ENCODE measurements around the gene TCP11L2.

Gene TCP11L2

DNA sequence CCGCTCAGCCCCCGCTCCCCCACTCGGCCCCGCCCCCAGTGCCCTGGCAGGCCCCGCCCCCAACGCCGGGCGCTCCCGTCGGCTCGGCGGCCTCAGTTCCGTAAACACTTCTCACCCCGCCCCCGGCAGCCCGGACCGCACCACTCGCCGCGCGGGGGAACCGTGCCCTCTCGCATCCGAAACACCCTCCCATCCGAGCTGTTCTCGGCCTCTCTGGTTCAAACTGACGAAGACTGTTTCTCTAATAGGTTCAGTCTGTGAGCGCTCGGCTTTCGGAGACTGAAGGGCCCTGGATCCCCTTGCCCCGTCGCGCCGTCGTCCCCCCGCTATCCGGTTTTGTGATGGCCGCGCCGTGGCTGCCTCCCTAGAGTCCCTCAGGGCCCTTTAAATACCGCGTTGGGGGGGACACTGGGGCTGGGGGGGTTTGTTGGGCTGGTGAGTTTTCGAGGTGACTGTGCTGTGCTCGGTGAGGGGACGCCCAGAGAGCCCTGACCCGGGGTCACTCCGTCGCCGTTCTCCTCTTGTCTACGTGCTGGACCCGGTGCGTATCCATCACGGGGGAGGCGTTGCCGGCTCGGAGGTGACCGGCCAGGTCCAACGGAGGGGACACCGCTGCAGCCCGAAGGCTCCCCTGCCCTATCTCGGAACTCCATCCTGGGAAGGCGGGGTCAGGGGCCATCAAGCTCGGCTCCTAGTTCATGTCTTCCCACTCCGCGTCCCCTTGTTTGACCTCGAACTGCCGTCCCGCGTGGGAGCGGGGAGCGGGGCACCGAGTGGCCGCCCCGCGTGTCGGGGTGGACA, at the start of gene TCP11L2:
TCP11L2 (plus strand) TSS at position 333 of the 801 bp plus-strand sequence. CDS start 8,343 bp downstream, outside the sequence.
- DNase-seq (ENCODE audit: low read depth in 2 of 2) = peak; percentile 82 to 89

- no peak for DNase-seq (ENCODE audit: low read depth in 2 of 2)
Measured at GRCh38 chr12:106254724-106255123, 47.8 kb upstream of the TCP11L2 start.

DNA sequence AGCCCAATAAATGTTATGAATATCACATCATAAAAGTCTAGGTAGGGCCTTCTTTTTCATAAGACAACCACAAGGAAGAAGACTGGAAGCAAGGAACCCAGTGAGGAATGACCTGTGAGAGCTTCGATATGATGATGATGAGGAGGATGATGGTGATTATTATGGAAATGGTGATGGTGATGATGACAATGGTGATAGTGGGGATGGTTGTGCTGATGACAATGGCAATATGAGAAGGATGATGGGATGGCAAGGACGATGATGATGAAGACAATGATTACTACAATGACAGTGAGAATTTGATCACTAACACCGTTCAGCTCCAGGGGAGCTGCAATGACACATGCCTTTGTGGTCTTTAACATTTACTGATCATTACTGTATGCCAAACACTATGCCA, 47.0 kb upstream of the TCP11L2 start:
- no peak for DNase-seq (ENCODE audit: low read depth in 2 of 2)

DNA sequence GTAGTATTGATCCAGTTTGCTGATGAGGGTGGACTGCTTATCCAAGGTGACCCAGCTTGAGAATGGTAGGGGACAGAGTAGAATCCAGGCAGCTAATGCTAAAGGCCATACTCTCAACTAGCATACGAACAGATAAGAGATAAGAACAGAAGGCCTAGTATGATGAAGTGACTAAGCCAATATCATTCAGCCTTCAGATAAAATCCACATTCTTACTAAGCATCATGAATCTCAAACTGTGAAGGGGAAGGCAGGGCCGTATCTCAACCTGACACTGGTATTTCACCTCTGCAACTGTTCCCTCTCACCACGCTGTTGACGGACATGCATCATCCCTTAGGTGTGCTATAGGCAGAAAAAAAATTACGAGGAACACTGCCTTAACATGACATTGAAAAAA, 46.6 kb upstream of the TCP11L2 start:
- no peak for DNase-seq (ENCODE audit: low read depth in 2 of 2)

GRCh38 chr12:106256524-106256923, 46.0 kb upstream of the TCP11L2 start:
- no peak for DNase-seq (ENCODE audit: low read depth in 2 of 2)

DNA sequence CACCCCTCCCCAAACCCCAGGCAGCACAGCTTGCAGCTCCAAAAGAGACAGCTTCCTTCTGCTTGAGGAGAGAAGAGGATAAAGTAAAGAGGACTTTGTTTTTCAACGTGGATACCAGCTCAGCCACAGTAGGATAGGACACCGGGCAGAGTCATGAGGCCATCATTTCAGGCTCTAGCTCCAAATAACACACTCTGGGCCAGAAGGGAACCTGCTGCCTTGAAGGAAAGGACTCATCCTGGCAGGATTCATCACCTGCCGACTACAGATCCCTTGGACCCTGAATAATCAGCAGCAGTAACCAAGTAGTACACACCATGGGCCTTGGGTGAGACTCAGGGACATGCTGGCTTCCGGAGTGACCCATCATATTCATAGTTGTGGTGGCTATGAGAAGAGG, 44.3 kb upstream of the TCP11L2 start:
- no peak for DNase-seq (ENCODE audit: low read depth in 2 of 2)

DNA sequence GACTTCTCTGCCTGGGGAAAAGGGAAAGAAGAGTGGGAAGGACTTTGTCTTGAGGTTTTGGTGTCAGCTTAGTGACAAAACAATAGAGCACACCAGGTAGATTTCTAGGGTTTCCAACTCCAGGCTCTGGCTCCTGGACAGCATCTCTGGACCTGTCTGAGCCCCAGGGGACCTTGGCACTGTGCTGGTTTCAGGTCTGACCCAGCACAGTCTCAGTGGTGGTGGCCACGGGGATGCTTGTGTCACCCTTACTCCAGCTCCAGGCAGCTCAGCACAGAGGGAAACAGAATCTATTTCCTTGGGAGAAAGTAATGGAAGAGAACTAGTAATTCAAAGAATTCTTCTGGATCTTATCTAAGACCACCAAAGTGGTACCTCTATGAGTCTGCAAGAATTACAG, 43.6 kb upstream of the TCP11L2 start:
- DNase-seq (ENCODE audit: low read depth in 2 of 2) = no peak

DNA sequence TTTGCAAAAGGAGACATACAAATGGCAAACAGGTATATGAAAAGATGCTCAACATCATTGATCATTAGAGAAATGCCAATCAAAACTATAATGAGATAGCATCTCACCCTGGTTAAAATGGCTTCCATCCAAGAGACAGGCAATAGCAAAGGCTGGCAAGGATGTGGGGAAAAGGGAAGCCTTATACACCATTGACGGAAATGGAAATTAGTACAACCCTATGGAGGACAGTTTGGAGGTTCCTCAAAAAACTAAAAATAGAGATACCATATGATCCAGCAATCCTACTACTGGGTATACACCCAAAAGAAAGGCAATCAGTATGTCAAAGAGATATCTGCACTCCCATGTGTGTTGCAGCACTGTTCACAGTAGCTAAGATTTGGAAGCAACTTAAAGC, 37.4 kb upstream of the TCP11L2 start:
- no peak for DNase-seq (ENCODE audit: low read depth in 2 of 2)

GRCh38 chr12:106267535-106267934, 35.0 kb upstream of the TCP11L2 start:
- DNase-seq (ENCODE audit: low read depth in 2 of 2) = no peak

- no peak for DNase-seq (ENCODE audit: low read depth in 2 of 2)
Measured at GRCh38 chr12:106269150-106269771, 33.3 kb upstream of the TCP11L2 start.

- no peak for DNase-seq (ENCODE audit: low read depth in 2 of 2)
Measured at GRCh38 chr12:106271575-106272505, 30.7 kb upstream of the TCP11L2 start.

DNA sequence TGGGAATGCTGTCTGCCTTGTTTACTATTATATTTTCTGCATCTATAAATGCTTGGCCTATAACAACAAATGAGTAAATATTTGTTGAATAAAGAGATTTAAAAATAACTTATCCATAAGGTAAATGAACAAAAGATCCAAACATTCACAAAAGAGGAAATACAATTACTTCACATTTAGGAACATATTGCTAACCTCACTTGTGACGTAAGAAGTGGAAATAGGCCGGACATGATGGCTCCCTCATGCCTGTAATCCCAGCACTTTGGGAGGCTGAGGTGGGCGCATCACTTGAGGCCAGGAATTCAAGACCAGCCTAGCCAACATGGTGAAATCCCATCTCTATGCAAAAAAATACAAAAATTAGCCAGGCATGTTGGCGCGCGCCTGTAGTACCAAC, 29.0 kb upstream of the TCP11L2 start:
- DNase-seq (ENCODE audit: low read depth in 2 of 2) = no peak

DNA sequence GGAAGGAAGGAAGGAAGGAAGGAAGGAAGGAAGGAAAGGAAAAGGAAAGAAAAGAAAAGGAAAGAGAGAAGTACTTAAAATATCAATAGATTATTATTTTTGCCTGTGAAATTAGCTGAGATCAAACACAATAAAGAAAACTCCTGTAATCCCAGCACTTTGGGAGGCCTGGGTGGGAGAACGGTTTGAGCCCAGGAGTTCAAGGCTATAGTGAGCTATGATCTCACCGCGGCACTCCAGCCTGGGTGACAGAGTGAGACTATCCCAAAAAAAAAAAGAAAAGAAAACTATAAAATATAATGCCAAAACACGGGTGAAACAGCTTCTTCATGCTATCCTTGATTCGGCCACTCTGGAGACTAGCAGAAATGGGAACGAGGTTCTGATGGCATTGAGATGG, 28.5 kb upstream of the TCP11L2 start:
- DNase-seq (ENCODE audit: low read depth in 2 of 2) = no peak

DNA sequence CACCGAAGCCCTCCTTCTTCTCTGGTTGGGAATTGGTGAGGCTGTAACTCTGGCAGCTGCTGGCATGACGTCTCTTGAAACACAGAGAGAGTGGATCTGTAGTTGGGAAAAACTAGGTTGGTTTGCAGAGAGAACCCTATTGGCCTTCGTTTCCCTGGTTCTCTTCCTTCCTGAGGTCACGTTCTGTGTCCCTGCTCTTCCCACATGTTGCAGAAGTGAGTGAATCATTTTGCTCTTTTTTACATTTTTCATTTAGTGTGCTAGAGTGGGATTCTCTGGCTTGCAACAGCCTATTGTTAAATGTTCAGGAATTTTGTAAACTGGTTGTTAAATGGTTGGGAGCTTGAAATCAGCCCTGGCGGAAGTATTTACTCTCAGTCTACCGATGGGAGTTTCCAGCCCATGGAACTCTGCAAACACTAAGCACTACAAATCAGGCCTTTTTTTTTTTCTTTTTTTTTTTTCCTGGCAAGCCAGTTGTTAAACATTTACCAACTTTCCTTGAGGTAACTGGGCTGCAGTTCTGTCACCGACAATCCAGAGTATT, 27.9 kb upstream of the TCP11L2 start:
- no peak for DNase-seq (ENCODE audit: low read depth in 2 of 2)

DNA sequence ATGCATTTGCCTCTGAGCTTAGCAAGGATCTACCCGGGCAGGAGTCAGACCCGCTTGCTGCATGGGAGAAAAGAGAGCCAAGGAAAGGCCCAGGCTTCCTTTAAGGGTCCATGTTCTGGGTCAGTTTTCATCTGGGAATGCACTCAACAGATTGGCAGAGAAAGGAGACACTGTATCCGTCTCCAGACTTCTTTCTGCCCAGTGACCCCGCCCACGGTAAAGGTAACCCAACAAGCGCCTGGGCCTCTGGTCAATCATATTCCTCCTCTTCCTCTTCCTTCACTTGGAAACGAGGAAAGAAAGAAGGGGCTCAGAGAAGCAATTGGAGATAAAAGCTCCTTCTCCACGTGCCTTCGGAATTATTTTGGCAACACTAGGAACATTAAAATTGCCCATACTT, 27.1 kb upstream of the TCP11L2 start:
- no peak for DNase-seq (ENCODE audit: low read depth in 2 of 2)

DNA sequence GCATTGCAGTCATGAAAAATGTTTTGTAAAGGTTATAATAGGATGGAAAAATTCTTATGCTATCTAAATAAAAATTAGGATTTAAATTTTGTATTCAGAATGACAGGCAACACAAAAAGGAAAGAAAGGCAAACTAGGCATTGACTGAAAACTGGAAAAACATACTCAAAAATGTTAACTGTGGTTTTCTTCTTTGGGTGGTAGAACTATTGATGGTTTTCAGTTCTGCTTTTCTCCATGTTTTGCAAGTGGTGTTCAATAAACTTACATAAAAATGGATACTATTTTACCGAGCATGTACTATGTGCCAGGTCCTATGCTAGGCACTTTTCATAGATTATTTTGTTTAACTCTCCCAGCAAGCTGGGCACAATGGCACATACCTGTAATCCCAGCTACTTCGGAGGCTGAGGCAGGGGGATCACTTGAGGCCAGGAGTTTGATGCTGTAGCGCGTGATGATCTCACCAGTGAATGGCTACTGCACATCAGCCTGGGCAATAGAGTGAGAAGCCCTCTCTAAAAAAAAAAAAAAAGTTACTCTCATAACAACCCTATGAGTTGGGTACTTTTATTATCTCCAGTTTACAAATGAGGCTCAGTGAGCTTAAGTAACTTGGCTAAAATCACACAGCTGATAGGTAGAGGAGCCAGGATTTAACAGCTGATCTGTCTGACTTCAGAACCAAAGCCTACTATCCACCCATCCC, 26.3 kb upstream of the TCP11L2 start:
- no peak for DNase-seq (ENCODE audit: low read depth in 2 of 2)

- no peak for DNase-seq (ENCODE audit: low read depth in 2 of 2)
Measured at GRCh38 chr12:106280106-106280505, 22.4 kb upstream of the TCP11L2 start.

DNA sequence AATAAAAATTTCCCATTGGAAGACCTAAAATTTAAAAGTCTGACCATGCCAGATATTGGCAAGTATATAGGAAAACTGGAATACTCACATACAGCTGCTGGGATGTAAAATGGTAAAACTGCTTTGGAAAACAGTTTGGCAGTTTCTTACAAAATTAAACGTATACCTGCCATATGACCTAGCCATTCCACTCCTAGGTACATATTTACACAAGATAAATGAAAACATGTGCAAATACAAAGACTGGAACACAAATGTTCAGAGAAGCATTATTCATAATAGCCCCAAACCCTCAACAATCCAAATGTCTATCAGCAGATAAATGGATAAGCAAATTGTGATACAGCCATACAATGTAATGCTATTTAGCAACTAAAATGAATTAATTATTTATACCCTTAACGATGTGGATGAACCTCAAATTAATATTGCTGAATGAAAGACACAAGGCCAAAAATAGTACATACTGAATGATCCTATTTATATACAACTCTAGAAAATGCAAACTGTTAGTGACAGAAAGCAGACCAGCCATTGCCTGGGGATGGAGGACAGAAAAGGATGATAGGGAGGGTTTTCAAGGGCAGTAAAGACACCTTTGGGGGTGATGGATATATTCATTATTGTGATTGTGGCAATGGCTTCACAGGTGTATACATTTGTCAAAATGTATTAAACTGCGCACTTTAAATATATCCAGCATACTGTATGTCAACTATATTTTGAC, 21.3 kb upstream of the TCP11L2 start:
- DNase-seq (ENCODE audit: low read depth in 2 of 2) = no peak

- no peak for DNase-seq (ENCODE audit: low read depth in 2 of 2)
Measured at GRCh38 chr12:106281804-106282203, 20.7 kb upstream of the TCP11L2 start.

DNA sequence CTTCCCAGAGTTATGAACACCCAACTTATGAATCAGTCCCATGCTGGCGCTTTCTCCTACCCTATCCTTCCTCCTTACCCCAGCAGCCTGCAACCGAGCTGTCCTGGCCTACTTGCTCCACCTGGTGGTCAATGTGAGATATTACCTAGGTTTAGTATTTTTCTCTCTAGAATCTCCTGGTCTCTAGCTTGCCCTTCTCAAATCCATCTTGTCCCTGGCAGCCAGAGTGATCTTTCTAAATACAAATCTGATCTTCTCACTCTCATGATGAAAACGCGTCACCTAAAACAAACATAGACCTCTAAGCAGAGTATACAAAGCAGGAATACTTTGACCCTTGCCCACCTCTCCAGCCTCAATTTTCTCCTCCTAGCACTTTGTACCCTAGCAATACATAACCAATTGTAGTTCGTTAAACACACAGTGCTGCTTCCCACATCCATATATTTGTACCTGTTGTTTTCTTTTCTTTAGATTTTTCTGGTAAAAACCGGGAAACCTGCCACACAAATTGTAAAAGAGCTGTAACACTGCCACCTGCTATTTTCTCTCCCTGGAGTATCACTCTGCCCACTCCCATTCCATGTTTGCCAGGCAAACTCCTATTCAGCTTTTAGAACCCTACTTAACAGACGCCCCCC, 20.0 kb upstream of the TCP11L2 start:
- DNase-seq (ENCODE audit: low read depth in 2 of 2) = peak; percentile 15 to 35

Measured in stimulated activated CD4-positive, alpha-beta T cell treated with anti-CD3 and anti-CD28 coated beads, Interleukin-1b, Interleukin-23, amount 100 ng/mL, for 4 hours (primary cell).